ENCODE results near the gene ABTB2. TPM values are rescaled to one million over a fixed set of nuclear protein-coding genes. Genes with fewer than 3 reads are reported as not detected.

ABTB2 gene
- total RNA-seq, 2 experiments from 2014 or later, result 2.4 to 2.5 TPM

GRCh38 chr11:34290926-34291325 is 66.9 kb downstream of the ABTB2 start:
- intact Hi-C loops (cut with micrococcal nuclease), result no loop called here
- no peak for ATAC-seq
- Mint-ChIP-seq H3K9me3 (no peaks in the 10 kb centered on the region), H3K27ac (no peak overlapping the region), H3K27me3 (no peaks in the 10 kb centered on the region), H3K4me3 (no peak overlapping the region), H3K4me1 (ENCODE audit: low read depth) (no peaks in the 10 kb centered on the region), H3K36me3 (ENCODE audit: low read depth) (no peaks in the 10 kb centered on the region)
- CTCF ChIA-PET, result interaction anchor here (1.2 kb wide), 1 partner anchor 41 kb away, joined by 3 read pairs; no protein-coding TSS in a partner anchor
- POLR2A ChIA-PET, result no interaction called here
- no peak for TF ChIP-seq CTCF (IDR thresholded peaks at IDR 0.05)
- no peak for DNase-seq

GRCh38 chr11:34288492-34288891 is 69.3 kb downstream of the ABTB2 start:
- POLR2A ChIA-PET, result no interaction called here
- H3K9me3 Mint-ChIP-seq, result no peaks in the 10 kb centered on the region
- H3K27me3 Mint-ChIP-seq, result no peaks in the 10 kb centered on the region
- CTCF ChIA-PET, result interaction anchor here (1.2 kb wide), 2 partner anchors 9 to 58 kb away, joined by 3 read pairs; no protein-coding TSS in a partner anchor
- intact Hi-C loops (cut with micrococcal nuclease), result no loop called here
- ATAC-seq, result no peak
- H3K4me3 Mint-ChIP-seq, result no peak overlapping the region
- no peak for TF ChIP-seq CTCF (IDR thresholded peaks at IDR 0.05)
- H3K27ac Mint-ChIP-seq, result no peak overlapping the region
- no peak for DNase-seq
- no peaks in the 10 kb centered on the region for H3K4me1 Mint-ChIP-seq (ENCODE audit: low read depth)
- no peaks in the 10 kb centered on the region for H3K36me3 Mint-ChIP-seq (ENCODE audit: low read depth)

GRCh38 chr11:34284811-34285481 is 72.9 kb downstream of the ABTB2 start:
- no peak for TF ChIP-seq CTCF (IDR thresholded peaks at IDR 0.05)
- no peak for ATAC-seq
- Mint-ChIP-seq H3K4me1 (ENCODE audit: low read depth) (no peaks in the 10 kb centered on the region), H3K36me3 (ENCODE audit: low read depth) (no peaks in the 10 kb centered on the region), H3K9me3 (no peaks in the 10 kb centered on the region), H3K4me3 (no peak overlapping the region), H3K27ac (no peak overlapping the region), H3K27me3 (no peaks in the 10 kb centered on the region)
- POLR2A ChIA-PET, result no interaction called here
- DNase-seq, result no peak
- intact Hi-C loops (cut with micrococcal nuclease), result no loop called here
- CTCF ChIA-PET, result interaction anchor here (1.8 kb wide), 1 partner anchor 55 kb away, joined by 3 read pairs; no protein-coding TSS in a partner anchor

- Mint-ChIP-seq H3K27ac (no peak overlapping the region), H3K27me3 (no peaks in the 10 kb centered on the region), H3K4me3 (no peak overlapping the region), H3K9me3 (no peaks in the 10 kb centered on the region), H3K36me3 (ENCODE audit: low read depth) (no peaks in the 10 kb centered on the region), H3K4me1 (ENCODE audit: low read depth) (no peaks in the 10 kb centered on the region)
- DNase-seq, result no peak
- ATAC-seq, result no peak
- ChIA-PET CTCF (no interaction called here), POLR2A (no interaction called here)
- TF ChIP-seq CTCF (IDR thresholded peaks at IDR 0.05), result no peak
- intact Hi-C loops (cut with micrococcal nuclease), result no loop called here
Measured at GRCh38 chr11:34284156-34284555, 73.7 kb downstream of the ABTB2 start.

- no peak overlapping the region for H3K27ac Mint-ChIP-seq
- H3K36me3 Mint-ChIP-seq (ENCODE audit: low read depth), result no peaks in the 10 kb centered on the region
- peaks cover 2% of the 10 kb centered on the region for H3K4me1 Mint-ChIP-seq (ENCODE audit: low read depth)
- no peak for DNase-seq
- no peak for ATAC-seq
- H3K4me3 Mint-ChIP-seq, result no peak overlapping the region
- no peaks in the 10 kb centered on the region for H3K9me3 Mint-ChIP-seq
- ChIA-PET CTCF (interaction anchor here (1.0 to 2.0 kb wide), 2 partner anchors 61 to 107 kb away, joined by 3 to 6 read pairs; no protein-coding TSS in a partner anchor), POLR2A (no interaction called here)
- no peaks in the 10 kb centered on the region for H3K27me3 Mint-ChIP-seq
- no peak for TF ChIP-seq CTCF (IDR thresholded peaks at IDR 0.05)
- intact Hi-C loops (cut with micrococcal nuclease), result no loop called here
Measured at GRCh38 chr11:34280945-34281872, 76.6 kb downstream of the ABTB2 start.

Measured in activated CD8-positive, alpha-beta T cell treated with anti-CD3 and anti-CD28 coated beads for 36 hours (primary cell).